Upper lobe of right lung (tissue), 1 donor: ENCODE measurements around the gene ATXN7L3B. TPM values are rescaled to one million over a fixed set of nuclear protein-coding genes. Genes with fewer than 3 reads are reported as not detected.

Source experiments
- ATAC-seq: fragments of 200-7000 bp; cut with Tn5 transposase; one replicate; pipeline ENCODE4 v1.9.1; 2020; ENCODE audit warnings: mild to moderate bottlenecking, moderate library complexity
- DNase-seq: peaks from one replicate; pipeline ENCODE4 v3.0.0-alpha.2; 2020
- H3K27ac ChIP-seq: fragments of 200-600 bp; one replicate; pipeline ENCODE4 v1.8.0; 2022
- H3K27me3 ChIP-seq: fragments of 200-600 bp; one replicate; pipeline ENCODE4 v1.8.0; 2022; ENCODE audit warnings: mild to moderate bottlenecking
- H3K36me3 ChIP-seq: fragments of 200-600 bp; one replicate; pipeline ENCODE4 v1.8.0; 2022
- H3K4me1 ChIP-seq: fragments of 200-600 bp; one replicate; pipeline ENCODE4 v1.8.0; 2022
- H3K4me3 ChIP-seq: fragments of 200-600 bp; one replicate; pipeline ENCODE4 v1.8.0; 2022; ENCODE audit warnings: mild to moderate bottlenecking
- H3K9me3 ChIP-seq: fragments of 200-600 bp; one replicate; pipeline ENCODE4 v1.8.0; 2022
- intact Hi-C: fragments of 100-400 bp; cut with DNase I; formaldehyde crosslinking; loops from one replicate; pipeline ENCODE4 v1.11.0; 2022
- total RNA-seq: library from RNA; stranded (reverse); fragmentation: NEBNext Ultra II Directional; extraction: Animal tissue kit (Norgen Biotek cat#: 25700); gene quantifications from one replicate; pipeline ENCODE4 v1.2.1, GENCODE V29; 2021
- TF ChIP-seq, protein P1 (sequence below): fragments of 200-600 bp; IDR thresholded peaks from one replicate; pipeline ENCODE4 v1.8.0; 2022; ENCODE audit warnings: antibody characterized with exemption
- donor health status: DM: no; HTN: yes; CAD: no; lungs with severe emphysema.

ATXN7L3B gene
- total RNA-seq, 1 donor from 2014 or later, result 30.4 TPM

DNA sequence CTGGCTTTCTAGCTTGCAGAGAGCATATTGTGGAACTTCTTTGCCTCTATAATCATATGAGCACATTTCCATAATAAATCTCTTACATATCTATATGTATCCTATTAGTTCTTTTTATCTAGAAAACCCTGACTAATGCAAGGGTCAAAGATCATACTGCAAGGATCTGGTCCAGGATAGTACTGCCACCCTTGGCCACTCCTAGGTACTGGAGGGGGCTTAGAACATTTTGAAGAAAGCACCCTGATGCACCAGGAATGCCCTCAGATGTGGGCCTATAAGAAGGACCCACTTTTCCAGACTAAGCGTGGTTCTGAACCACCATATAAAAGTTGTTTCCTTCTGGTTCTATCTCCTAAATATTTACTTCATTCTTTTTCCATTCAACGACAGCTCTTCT is 14.6 kb downstream of the ATXN7L3B start:
- no peaks in the 10 kb centered on the region for H3K36me3 ChIP-seq
- H3K4me3 ChIP-seq, result no peak overlapping the region
- H3K9me3 ChIP-seq, result no peaks in the 10 kb centered on the region
- no peaks in the 10 kb centered on the region for H3K27me3 ChIP-seq
- ATAC-seq (no peak), DNase-seq (no peak)
- H3K27ac ChIP-seq, result no peak overlapping the region
- no peaks in the 10 kb centered on the region for H3K4me1 ChIP-seq
- intact Hi-C loops, result no loop called here
- TF ChIP-seq, protein P1, sequence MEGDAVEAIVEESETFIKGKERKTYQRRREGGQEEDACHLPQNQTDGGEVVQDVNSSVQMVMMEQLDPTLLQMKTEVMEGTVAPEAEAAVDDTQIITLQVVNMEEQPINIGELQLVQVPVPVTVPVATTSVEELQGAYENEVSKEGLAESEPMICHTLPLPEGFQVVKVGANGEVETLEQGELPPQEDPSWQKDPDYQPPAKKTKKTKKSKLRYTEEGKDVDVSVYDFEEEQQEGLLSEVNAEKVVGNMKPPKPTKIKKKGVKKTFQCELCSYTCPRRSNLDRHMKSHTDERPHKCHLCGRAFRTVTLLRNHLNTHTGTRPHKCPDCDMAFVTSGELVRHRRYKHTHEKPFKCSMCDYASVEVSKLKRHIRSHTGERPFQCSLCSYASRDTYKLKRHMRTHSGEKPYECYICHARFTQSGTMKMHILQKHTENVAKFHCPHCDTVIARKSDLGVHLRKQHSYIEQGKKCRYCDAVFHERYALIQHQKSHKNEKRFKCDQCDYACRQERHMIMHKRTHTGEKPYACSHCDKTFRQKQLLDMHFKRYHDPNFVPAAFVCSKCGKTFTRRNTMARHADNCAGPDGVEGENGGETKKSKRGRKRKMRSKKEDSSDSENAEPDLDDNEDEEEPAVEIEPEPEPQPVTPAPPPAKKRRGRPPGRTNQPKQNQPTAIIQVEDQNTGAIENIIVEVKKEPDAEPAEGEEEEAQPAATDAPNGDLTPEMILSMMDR, result no peak

DNA sequence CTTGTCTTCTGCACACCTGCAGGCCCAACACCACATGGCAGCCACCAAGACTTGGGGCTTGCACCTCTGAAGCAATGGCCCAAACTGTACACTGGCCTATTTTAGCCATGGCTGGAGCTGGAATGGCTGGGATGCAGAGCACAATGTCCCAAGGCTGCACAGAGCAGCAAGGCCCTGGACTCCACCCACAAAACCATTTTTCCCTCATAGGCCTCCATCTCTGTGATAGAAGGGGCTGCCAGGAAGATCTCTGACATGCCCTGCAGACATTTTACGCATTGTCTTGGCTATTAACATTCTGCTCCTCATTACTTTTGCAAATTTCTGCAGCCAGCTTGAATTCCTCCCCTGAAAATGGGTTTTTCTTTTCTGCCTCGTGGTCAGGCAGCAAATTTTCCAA is 22.1 kb downstream of the ATXN7L3B start:
- Histone ChIP-seq H3K27ac (no peak overlapping the region), H3K27me3 (no peaks in the 10 kb centered on the region), H3K36me3 (no peaks in the 10 kb centered on the region), H3K4me1 (no peaks in the 10 kb centered on the region), H3K9me3 (no peaks in the 10 kb centered on the region), H3K4me3 (no peak overlapping the region)
- DNase-seq (no peak), ATAC-seq (no peak)
- TF ChIP-seq, protein P1, result no peak
- intact Hi-C loops, result no loop called here

DNA sequence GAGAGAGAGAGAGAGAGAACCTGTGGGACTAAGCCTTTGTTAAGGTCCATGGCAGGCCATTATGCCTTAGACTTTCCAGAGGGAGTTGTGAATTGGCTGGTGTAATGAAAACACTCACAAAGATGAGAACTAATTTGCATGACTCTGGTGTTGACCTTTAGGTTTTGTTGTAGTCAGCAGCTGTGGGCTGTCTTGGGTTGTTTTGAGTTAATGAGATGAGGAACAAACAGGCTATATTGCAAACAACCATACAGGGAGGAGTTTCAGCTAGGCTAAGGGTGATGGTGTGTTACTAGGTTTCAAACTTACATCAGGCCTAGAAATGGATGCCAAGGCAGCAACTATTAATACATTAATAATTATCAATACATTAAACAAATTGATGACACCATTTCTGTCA is 26.3 kb downstream of the ATXN7L3B start:
- H3K27ac ChIP-seq, result no peak overlapping the region
- TF ChIP-seq, protein P1, result no peak
- H3K36me3 ChIP-seq, result no peaks in the 10 kb centered on the region
- H3K4me3 ChIP-seq, result no peak overlapping the region
- no peaks in the 10 kb centered on the region for H3K9me3 ChIP-seq
- DNase-seq, result no peak
- H3K4me1 ChIP-seq, result no peaks in the 10 kb centered on the region
- intact Hi-C loops, result no loop called here
- no peak for ATAC-seq
- no peaks in the 10 kb centered on the region for H3K27me3 ChIP-seq

DNA sequence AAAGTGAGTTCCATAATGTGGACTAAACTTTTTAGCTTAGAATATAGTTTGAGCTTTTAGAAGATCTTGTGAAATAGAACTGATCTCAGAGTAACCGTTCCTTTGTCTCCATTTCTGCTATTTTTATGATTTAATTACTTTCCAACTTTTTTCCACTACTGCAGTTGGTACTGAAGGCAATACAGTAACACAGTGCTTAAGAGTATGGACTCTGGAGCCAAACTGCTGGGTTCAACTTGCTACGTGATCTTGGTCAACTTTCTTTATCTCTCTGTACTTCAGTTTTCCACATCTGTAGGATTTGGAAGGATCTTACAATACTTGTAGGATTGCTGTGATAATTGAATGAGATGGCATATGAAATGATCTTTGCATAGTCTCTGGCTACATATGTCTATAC is 40.9 kb downstream of the ATXN7L3B start:
- Histone ChIP-seq H3K4me1 (no peaks in the 10 kb centered on the region), H3K36me3 (no peaks in the 10 kb centered on the region), H3K4me3 (no peak overlapping the region), H3K27ac (no peak overlapping the region), H3K9me3 (no peaks in the 10 kb centered on the region), H3K27me3 (no peaks in the 10 kb centered on the region)
- TF ChIP-seq, protein P1, result no peak
- no peak for DNase-seq
- intact Hi-C loops, result no loop called here
- no peak for ATAC-seq

DNA sequence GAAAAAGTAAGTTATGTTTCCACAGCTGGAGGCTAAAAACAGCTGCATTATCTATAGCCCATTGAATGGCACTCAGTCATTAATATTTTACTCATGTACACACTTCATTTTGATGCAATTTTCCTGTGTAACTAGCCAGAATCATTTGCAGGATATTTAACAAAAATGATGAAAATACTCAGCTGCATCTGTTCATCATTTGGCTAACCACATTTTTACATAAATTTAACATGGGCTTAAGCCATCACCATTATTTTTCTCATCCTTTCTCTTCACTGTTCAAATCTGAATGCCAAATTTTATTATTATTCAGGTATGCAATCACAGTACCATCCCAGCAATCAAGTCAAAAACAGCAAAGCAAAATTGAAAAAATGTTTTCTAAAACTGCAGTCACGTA is 41.8 kb downstream of the ATXN7L3B start:
- H3K9me3 ChIP-seq, result no peaks in the 10 kb centered on the region
- TF ChIP-seq, protein P1, result no peak
- no peak overlapping the region for H3K4me3 ChIP-seq
- ATAC-seq (no peak), DNase-seq (no peak)
- no peaks in the 10 kb centered on the region for H3K36me3 ChIP-seq
- no peaks in the 10 kb centered on the region for H3K4me1 ChIP-seq
- no peaks in the 10 kb centered on the region for H3K27me3 ChIP-seq
- H3K27ac ChIP-seq, result no peak overlapping the region
- intact Hi-C loops, result no loop called here

DNA sequence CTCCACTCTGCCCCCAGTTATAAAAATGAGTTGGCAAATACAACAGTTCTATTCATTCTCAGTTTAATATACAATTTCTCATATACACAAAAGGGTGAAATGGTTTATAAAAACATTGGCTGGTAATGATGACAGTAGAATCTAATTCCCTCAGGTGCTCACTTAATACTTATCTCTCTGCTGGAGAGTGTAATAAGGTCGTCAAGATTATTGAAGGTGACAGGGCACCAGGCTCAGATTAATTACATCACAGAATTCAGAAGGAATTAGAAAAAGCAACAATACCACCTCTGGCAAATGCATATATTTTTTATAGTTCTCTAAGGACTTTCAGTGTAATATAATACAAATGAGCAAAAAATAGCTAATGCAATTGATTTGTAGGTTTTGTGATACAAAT is 42.3 kb downstream of the ATXN7L3B start:
- no peak for ATAC-seq
- H3K4me3 ChIP-seq, result no peak overlapping the region
- no peaks in the 10 kb centered on the region for H3K4me1 ChIP-seq
- H3K27ac ChIP-seq, result no peak overlapping the region
- TF ChIP-seq, protein P1, result no peak
- no peaks in the 10 kb centered on the region for H3K27me3 ChIP-seq
- H3K9me3 ChIP-seq, result no peaks in the 10 kb centered on the region
- no peaks in the 10 kb centered on the region for H3K36me3 ChIP-seq
- DNase-seq, result no peak
- intact Hi-C loops, result no loop called here
